Measurements from ENCODE around the gene XKR8.

The XKR8 gene

GRCh38 chr1:27974417-27974781, 14.6 kb downstream of the XKR8 start:
- no peak for DNase-seq (ENCODE audit: low read depth, low spot score)
- no peak for TF ChIP-seq CTCF (IDR thresholded peaks at IDR 0.05; ENCODE audit: insufficient read depth, low read length, missing control alignments)
- CTCF ChIA-PET, result interaction anchor here (1.0 to 11.5 kb wide), 5 partner anchors 7 to 117 kb away, joined by 3 to 110 read pairs (median 3); no protein-coding TSS in a partner anchor
- POLR2A ChIA-PET, result no interaction called here
- H3K4me3 ChIP-seq (ENCODE audit: low read depth, low read length), result no peak overlapping the region

GRCh38 chr1:27979151-27979858, 19.5 kb downstream of the XKR8 start:
- POLR2A ChIA-PET, result interaction anchor here (1.8 kb wide), 1 partner anchor 109 kb away, joined by 5 read pairs; the partner anchor contains the start of gene EYA3
- DNase-seq (ENCODE audit: low read depth, low spot score), result no peak
- CTCF ChIA-PET, result interaction anchor here (0.6 to 11.5 kb wide), 25 partner anchors 8 to 146 kb away, joined by 3 to 110 read pairs (median 5); no protein-coding TSS in a partner anchor

GRCh38 chr1:27979859-27980201, 20.1 kb downstream of the XKR8 start:
- POLR2A ChIA-PET, result interaction anchor here (1.8 kb wide), 1 partner anchor 108 kb away, joined by 5 read pairs; the partner anchor contains the start of gene EYA3
- no peak for DNase-seq (ENCODE audit: low read depth, low spot score)
- H3K4me3 ChIP-seq (ENCODE audit: low read depth, low read length), result no peak overlapping the region
- CTCF ChIA-PET, result interaction anchor here (0.6 to 11.5 kb wide), 27 partner anchors 8 to 149 kb away, joined by 3 to 110 read pairs (median 5); partner anchors contain the start of genes PPP1R8 and XKR8
- no peak for TF ChIP-seq CTCF (IDR thresholded peaks at IDR 0.05; ENCODE audit: insufficient read depth, low read length, missing control alignments)

More at GRCh38 chr1:27979151-27979858, 19.5 kb downstream of the XKR8 start:
- H3K4me3 ChIP-seq (ENCODE audit: low read depth, low read length), result no peak overlapping the region
- peak; percentile 11 for TF ChIP-seq CTCF (IDR thresholded peaks at IDR 0.05; ENCODE audit: insufficient read depth, low read length, missing control alignments)

- DNase-seq (ENCODE audit: low read depth, low spot score), result no peak
- CTCF ChIA-PET, result interaction anchor here (0.6 to 11.5 kb wide), 28 partner anchors 8 to 150 kb away, joined by 3 to 110 read pairs (median 4); partner anchors contain the start of genes PPP1R8 and XKR8
- TF ChIP-seq CTCF (IDR thresholded peaks at IDR 0.05; ENCODE audit: insufficient read depth, low read length, missing control alignments), result no peak
- POLR2A ChIA-PET, result interaction anchor here (1.8 kb wide), 1 partner anchor 108 kb away, joined by 5 read pairs; the partner anchor contains the start of gene EYA3
- no peak overlapping the region for H3K4me3 ChIP-seq (ENCODE audit: low read depth, low read length)
Observed at GRCh38 chr1:27980216-27980845, 20.6 kb downstream of the XKR8 start.

GRCh38 chr1:27981145-27981544, 21.4 kb downstream of the XKR8 start:
- H3K4me3 ChIP-seq (ENCODE audit: low read depth, low read length), result no peak overlapping the region
- POLR2A ChIA-PET, result interaction anchor here (1.8 kb wide), 1 partner anchor 107 kb away, joined by 5 read pairs; the partner anchor contains the start of gene EYA3
- CTCF ChIA-PET, result interaction anchor here (0.7 to 11.5 kb wide), 11 partner anchors 7 to 130 kb away, joined by 3 to 110 read pairs (median 10); no protein-coding TSS in a partner anchor
- TF ChIP-seq CTCF (IDR thresholded peaks at IDR 0.05; ENCODE audit: insufficient read depth, low read length, missing control alignments), result no peak
- no peak for DNase-seq (ENCODE audit: low read depth, low spot score)
